ENCODE data around the gene AASDH.

Gene AASDH

GRCh38 chr4:56301181-56301996, 85.9 kb downstream of the AASDH start:
- no peak for TF ChIP-seq POU2F2 (IDR thresholded peaks at IDR 0.05; ENCODE audit: low read depth, low read length)
- TF ChIP-seq SPI1 (IDR thresholded peaks at IDR 0.05; ENCODE audit: low read depth, low read length): no peak
- TF ChIP-seq TAF1 (IDR thresholded peaks at IDR 0.05; ENCODE audit: low read depth, low read length): no peak
- TF ChIP-seq PAX5 (IDR thresholded peaks at IDR 0.05; ENCODE audit: insufficient read depth, low read length, severe bottlenecking): no peak
- peak; percentile 43 for DNase-seq (ENCODE audit: insufficient read length, low spot score)
- FAIRE-seq: peak; percentile 91

- no peak for FAIRE-seq
- no peak for TF ChIP-seq POLR2AphosphoS5 (IDR thresholded peaks at IDR 0.05; ENCODE audit: low read depth, low read length)
- no peak for TF ChIP-seq POU2F2 (IDR thresholded peaks at IDR 0.05; ENCODE audit: low read depth, low read length)
- no peak for TF ChIP-seq PAX5 (IDR thresholded peaks at IDR 0.05; ENCODE audit: insufficient read depth, low read length, severe bottlenecking)
- no peak for TF ChIP-seq TAF1 (IDR thresholded peaks at IDR 0.05; ENCODE audit: low read depth, low read length)
- TF ChIP-seq POLR2A (IDR thresholded peaks at IDR 0.05; ENCODE audit: low read depth, low read length): no peak
- TF ChIP-seq SPI1 (IDR thresholded peaks at IDR 0.05; ENCODE audit: low read depth, low read length): no peak
- DNase-seq (ENCODE audit: insufficient read length, low spot score): no peak
These were observed 89.1 kb downstream of the AASDH start for GRCh38 chr4:56298236-56298635.

GRCh38 chr4:56297776-56298175, 89.5 kb downstream of the AASDH start:
- TF ChIP-seq POU2F2 (IDR thresholded peaks at IDR 0.05; ENCODE audit: low read depth, low read length): no peak
- no peak for FAIRE-seq

GRCh38 chr4:56296526-56296925, 90.8 kb downstream of the AASDH start:
- DNase-seq (ENCODE audit: insufficient read length, low spot score): no peak
- no peak for FAIRE-seq
- TF ChIP-seq SPI1 (IDR thresholded peaks at IDR 0.05; ENCODE audit: low read depth, low read length): no peak
- no peak for TF ChIP-seq POU2F2 (IDR thresholded peaks at IDR 0.05; ENCODE audit: low read depth, low read length)
- TF ChIP-seq PAX5 (IDR thresholded peaks at IDR 0.05; ENCODE audit: insufficient read depth, low read length, severe bottlenecking): no peak
- TF ChIP-seq POLR2A (IDR thresholded peaks at IDR 0.05; ENCODE audit: low read depth, low read length): no peak
- TF ChIP-seq POLR2AphosphoS5 (IDR thresholded peaks at IDR 0.05; ENCODE audit: low read depth, low read length): no peak
- no peak for TF ChIP-seq TAF1 (IDR thresholded peaks at IDR 0.05; ENCODE audit: low read depth, low read length)

More at GRCh38 chr4:56297776-56298175, 89.5 kb downstream of the AASDH start:
- DNase-seq (ENCODE audit: insufficient read length, low spot score): no peak

- DNase-seq (ENCODE audit: insufficient read length, low spot score) (no peak), FAIRE-seq (no peak)
These were observed 94.2 kb downstream of the AASDH start for GRCh38 chr4:56293121-56293520.

GRCh38 chr4:56289934-56290333, 97.4 kb downstream of the AASDH start:
- DNase-seq (ENCODE audit: insufficient read length, low spot score): no peak
- no peak for FAIRE-seq
- TF ChIP-seq TAF1 (IDR thresholded peaks at IDR 0.05; ENCODE audit: low read depth, low read length) (no peak), POLR2A (IDR thresholded peaks at IDR 0.05; ENCODE audit: low read depth, low read length) (no peak), POU2F2 (IDR thresholded peaks at IDR 0.05; ENCODE audit: low read depth, low read length) (no peak)

More at GRCh38 chr4:56293121-56293520, 94.2 kb downstream of the AASDH start:
- no peak for TF ChIP-seq SPI1 (IDR thresholded peaks at IDR 0.05; ENCODE audit: low read depth, low read length)
- no peak for TF ChIP-seq POU2F2 (IDR thresholded peaks at IDR 0.05; ENCODE audit: low read depth, low read length)
- TF ChIP-seq POLR2A (IDR thresholded peaks at IDR 0.05; ENCODE audit: low read depth, low read length): no peak
- TF ChIP-seq TAF1 (IDR thresholded peaks at IDR 0.05; ENCODE audit: low read depth, low read length): no peak
- TF ChIP-seq POLR2AphosphoS5 (IDR thresholded peaks at IDR 0.05; ENCODE audit: low read depth, low read length): no peak
- no peak for TF ChIP-seq PAX5 (IDR thresholded peaks at IDR 0.05; ENCODE audit: insufficient read depth, low read length, severe bottlenecking)

GRCh38 chr4:56288663-56289062, 98.6 kb downstream of the AASDH start:
- TF ChIP-seq POLR2A (IDR thresholded peaks at IDR 0.05; ENCODE audit: low read depth, low read length) (no peak), POU2F2 (IDR thresholded peaks at IDR 0.05; ENCODE audit: low read depth, low read length) (no peak), POLR2AphosphoS5 (IDR thresholded peaks at IDR 0.05; ENCODE audit: low read depth, low read length) (no peak), SPI1 (IDR thresholded peaks at IDR 0.05; ENCODE audit: low read depth, low read length) (no peak), PAX5 (IDR thresholded peaks at IDR 0.05; ENCODE audit: insufficient read depth, low read length, severe bottlenecking) (no peak), TAF1 (IDR thresholded peaks at IDR 0.05; ENCODE audit: low read depth, low read length) (no peak)
- FAIRE-seq: no peak
- DNase-seq (ENCODE audit: insufficient read length, low spot score): no peak

Data from GM12891 (cell line).